LoVo (cell line): ENCODE results near the gene PRKAG2.

Experiments used
- DNase-seq: peaks from one replicate; pipeline ENCODE4 v3.0.0-alpha.2; 2016; ENCODE audit warnings: low spot score

Gene PRKAG2

DNA sequence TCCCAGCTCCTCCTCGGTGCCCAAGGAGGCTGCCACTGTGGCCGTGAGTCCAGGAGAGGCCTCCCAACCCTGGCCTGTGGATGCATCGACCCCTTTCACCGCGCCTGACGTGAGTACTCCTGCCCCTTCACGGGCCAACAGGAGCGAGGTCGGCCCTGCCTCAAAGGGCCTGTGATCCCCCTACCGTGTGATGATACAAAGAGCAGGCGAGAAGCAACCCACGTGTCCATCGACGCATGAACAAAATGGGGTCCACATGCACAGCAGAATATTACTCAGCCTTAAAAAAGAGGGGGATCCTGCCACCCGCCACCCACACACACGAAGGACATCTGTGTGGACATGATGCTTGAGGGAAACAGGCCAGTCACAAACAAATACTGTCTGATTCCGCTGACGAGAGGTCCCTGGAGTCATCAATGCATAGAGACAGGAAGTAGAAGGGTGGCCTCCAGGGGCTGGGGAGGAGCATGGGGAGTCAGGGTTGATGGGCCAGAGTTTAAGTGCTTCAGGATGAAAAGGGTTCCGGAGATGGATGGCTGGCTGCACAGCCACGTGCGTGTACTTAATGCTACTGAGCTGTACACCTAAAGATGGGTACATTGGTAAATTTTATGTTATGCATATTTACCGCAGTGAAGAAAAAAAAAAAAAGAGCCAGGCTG, 151.9 kb downstream of the PRKAG2 start:
- no peak for DNase-seq

DNA sequence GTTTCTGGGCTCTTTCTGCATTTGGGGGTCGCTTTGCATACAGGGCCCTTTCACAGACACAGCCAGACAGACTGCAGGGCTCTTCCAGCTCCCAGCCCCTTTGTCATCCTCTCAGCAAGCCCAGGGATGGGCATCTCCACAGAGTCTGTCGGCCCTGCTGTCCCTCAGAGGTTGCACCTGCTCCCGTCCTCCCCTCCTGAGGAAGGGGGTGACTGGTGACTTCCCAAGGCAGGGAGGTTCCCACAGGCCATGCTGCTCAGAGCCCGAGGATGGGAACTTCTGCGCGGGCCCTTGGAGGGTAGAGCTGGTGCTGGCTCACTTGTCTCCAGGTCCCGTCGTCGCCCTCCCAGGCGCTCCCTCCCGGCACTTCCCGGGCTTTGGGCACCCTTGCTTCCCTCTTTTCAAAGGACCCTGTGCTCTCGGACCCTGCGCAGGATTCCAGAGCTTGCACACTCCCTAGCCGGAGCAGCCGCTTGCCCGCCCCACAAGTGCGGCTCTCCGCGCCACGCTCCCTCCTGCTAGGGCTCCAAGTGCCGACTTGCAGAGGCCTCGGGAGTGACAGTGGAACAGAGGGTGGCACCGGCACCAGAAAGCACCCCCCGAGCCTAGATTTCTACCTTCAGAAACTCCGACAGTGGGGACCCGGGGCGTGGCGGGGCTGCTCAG, 152.5 kb downstream of the PRKAG2 start:
- DNase-seq, result no peak

DNA sequence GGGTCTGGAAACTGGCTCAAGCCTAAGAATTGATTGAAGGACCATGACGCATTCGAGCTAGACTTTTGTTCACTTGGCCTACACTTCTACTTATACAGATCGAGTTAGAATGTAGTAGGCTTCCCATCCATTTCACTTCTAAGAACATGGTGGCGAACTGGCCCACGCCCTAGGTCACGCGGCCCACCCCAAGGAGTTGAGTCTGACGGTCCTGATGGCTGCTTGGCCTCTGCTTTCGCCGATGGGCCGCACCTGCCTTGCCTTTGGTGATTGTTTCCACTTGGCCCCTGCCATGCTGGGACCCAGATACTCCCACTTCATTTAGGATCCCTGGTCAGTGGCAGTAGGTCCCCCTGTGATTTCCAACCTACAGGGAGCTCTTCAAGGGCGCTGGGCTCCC, 153.6 kb downstream of the PRKAG2 start:
- DNase-seq, result no peak

DNA sequence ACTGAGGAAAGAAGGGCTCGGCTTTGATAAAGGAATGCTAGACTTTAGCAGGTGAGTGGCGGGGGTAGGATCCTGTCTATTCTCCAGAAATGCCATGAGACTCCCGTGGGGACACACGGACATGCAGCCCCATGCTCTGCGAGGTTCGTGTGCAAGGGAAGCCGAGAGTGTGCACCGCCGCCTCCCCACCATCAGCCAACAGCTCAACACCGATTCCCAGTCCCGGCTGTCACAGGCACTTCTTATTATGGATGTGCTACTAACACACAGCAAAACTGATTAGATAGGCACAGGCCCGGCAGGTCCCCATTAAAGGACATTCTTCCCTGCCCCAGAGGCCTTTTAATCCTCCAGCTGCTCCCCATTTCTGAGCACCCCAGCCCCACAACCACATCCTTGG, 154.4 kb downstream of the PRKAG2 start:
- DNase-seq, result no peak

DNA sequence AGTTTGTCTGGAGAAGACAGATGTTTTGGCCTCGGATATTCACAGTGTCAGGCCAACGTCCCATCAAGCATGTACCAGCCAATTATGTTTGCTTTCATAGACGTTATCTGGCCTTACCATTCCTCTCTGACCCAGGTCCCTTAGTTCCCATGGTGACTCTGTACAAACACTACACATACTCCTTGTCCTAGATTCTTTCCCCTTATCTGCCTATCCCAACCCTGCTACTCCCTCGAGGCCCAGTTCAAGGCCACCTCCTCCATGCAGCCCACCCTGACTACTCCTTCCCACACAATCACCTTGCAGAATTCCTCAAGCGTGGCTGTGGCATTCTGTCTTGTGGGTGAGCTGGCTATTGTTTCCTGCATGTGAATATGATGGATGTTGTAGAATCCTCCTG, 155.2 kb downstream of the PRKAG2 start:
- DNase-seq, result no peak

DNA sequence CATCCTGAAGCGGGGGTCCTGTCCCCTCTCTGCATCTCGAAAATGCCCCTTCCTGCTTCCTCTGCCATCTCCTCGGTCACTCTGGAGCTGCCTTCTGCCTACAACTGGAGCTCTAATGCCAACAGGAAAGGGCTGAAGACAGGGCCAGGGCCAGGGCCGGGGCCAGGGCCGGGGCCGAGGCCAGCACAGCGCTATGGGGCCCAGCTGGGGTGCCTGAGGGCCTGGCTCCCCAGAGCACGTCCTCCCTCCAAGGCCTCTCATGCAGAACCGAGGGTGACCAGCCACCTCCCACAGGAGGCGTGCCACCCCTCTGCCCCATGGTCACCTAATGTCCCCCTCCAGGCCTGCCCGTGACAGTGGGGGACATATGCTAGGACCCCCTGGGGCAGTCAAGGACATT, 155.7 kb downstream of the PRKAG2 start:
- no peak for DNase-seq

DNA sequence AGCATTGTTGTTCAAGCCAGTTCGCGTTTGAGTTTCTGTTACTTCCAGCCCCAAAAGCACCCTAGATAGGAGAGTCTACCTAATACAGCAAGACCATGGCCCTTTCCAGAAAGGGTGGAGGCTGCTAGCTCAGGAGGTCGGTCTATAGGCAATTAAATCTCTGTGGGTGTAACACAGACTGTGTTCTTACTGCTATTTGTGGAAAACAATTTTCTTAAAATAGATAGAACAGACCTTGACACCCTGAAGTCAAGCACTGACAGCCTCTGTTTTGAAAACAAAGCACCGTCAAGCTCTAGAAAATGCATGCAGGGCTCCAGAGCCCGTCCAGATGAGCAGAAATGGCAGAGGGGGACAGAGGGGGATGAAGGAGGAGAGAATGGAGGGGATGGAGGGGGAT, 156.6 kb downstream of the PRKAG2 start:
- DNase-seq, result no peak

DNA sequence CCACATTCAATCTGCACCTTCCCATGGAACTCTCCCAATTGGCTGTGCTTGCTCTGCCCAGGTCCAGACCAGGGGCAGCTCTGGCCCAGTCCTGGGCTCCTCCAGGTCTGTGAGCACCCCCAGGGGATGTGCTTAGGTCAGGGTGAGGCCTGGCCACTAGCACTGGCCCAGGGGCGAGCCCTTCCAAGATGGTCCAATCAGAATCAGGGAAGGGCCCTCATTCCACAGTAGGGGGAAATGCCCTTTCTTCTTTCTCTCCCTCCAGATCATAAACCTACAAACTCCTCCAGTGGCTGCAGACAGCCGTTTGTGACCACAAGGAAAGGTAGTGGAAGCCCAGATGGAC, 157.0 kb downstream of the PRKAG2 start:
- no peak for DNase-seq

DNA sequence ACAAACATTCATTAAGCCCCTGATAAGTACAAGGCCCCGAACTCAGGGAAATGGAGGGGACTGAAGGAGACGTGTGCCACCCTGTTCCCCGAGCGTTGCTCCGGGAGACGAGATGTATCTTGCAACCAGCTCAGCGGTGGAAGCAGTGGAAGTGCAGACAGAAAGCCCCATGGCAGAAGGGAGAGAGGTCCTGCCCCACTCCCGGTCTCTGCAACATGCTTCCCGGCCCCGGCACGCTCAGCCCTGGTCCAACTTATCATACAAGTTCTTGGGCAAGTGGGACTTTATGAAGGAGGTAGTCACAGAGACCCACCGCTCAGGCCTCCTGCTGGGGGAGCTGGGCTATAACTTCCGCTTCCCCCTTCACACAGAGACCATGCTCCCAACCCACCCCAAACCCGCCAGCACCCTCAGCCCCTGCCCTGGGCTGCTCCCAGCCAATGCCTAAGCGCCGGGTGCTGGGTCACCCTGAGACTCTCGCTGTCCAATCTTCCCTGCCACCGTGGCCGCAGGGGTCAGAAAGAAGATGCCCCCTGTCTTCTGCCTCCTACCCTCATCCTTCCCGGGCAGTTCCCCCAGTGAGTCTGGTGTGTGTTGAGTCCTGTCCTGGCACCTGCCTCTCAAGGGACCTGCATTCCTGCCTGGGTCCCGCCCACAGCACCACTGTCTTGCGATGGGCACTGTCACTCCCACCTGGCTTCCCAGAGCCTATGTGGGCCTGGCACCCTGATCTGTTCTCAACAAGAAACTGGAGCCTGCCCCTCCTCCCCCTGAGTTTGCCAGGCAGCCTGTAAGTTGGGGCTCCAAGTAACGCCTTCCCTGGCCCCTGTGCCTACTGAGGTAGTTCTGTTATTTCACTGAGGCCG, 157.7 kb downstream of the PRKAG2 start:
- DNase-seq, result no peak

DNA sequence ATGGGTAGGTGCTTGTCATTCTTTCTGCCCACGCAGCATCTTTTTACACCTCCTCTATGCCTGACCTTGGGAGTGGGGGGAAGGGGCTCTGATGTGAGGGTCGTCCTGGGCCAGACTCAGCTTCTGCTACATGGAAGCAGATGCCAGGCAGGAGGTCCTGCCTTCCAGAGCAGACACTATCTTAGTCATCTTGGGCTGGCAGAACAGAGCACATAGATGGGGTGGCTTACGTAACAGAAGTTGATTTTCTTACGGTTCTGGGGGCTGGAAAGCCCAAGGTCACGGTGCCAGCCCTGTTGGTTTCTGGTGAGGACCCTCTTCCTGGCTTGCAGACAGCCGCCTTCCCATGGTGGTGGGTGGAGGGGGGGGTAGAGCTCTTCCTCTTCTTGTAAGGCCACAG, 159.0 kb downstream of the PRKAG2 start:
- no peak for DNase-seq

DNA sequence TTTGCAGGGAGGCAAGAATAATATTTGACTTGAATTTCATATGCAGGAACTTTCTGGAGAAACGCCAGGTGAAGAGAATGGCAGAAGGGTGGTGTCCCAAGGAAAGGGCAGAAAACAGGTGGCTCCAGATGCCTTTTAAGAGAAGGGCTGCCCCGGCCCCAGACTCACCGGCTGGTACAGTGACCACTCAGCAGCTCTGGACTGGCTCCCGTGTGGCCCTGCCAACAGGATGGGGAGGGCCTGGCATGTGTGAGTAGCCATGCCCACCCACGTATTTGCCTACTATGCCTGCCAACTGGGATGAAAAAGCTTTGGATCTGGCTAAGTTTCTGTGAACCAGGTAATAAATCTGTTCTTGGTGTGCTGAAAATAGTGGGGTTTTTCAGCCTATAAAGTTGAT, 159.5 kb downstream of the PRKAG2 start:
- DNase-seq, result no peak

DNA sequence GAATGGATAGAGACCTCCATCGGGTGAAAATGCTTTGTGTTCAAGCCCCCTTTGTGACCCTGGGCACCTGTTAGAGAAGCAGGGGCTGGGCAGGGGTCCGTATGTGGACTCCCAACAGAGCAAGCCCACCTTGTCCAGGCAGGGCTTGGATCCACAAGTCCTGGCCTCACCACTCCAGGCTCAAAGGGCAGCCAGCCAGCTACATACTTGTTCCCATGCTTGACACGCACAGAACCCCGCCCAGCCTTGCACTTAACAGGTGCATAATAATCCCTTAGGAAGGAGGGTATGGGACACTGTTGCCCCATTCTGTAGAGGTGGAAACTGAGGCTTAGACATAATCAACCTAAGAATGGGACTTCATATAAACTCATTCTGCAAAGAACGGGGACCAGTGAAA, 160.6 kb downstream of the PRKAG2 start:
- DNase-seq, result no peak

DNA sequence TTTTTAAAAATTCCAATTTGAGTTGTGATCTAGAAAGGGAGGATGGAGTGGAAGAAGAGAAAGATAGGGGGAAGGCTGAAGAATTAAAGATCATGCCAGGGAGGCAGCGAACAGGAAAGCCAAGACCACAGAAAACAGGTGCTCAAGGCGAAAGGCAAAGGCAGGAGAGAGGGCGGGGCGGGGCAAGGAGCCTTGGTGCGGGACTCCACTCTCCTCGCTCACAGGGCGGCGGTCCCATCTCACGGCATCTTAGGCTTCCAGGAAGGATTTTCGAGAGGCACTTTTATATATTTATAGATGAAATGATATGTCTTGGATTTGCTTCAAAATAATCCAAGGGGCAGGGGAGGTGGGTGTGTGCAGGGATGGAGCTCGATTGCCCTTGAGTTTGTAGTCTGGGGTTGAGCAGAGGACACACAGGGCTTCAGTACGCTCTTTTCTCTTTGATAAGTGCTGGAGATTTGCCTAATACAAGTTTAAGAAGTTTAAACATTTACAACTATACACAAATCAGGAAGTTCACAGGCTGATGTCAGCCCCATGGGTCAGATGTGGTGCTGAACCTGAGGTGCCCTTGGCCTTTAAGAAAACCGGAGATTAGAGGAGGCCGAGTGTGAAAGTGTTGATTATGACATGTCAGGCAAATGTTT, 161.1 kb downstream of the PRKAG2 start:
- DNase-seq, result no peak

DNA sequence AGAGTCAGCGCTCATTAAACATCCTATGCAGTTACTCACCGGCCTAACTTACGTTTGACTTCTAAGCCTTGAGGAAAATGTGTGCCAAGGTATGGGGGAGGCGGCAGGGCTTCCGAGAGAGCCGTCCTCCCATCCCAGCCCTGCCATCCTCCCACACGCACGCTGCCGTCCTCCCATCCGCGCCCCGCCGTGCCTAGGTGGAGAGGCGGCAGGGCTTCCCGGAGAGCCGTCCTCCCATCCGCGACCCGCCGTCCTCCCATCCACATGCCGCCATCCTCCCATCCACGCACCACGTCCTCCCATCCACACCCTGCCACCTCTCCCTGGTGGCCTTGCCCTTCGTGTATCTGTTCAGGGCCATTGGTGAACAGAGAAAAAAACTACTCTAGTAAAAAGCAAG, 162.7 kb downstream of the PRKAG2 start:
- no peak for DNase-seq

DNA sequence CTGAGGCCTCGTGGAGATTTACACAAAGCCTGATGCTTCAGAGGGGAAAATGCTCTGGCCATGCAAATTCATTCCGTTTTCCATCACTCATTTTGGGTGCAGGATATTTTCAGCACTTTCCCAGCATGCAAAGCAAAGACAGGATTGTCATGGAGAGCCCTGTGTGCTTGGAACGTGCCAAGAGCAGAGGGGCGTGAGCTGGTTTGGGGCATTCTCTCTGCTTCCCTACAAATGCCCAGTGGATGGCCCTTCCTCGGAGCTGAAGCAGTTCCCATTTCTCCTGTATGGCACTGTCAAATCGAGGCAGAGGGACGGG, 164.1 kb downstream of the PRKAG2 start:
- no peak for DNase-seq

DNA sequence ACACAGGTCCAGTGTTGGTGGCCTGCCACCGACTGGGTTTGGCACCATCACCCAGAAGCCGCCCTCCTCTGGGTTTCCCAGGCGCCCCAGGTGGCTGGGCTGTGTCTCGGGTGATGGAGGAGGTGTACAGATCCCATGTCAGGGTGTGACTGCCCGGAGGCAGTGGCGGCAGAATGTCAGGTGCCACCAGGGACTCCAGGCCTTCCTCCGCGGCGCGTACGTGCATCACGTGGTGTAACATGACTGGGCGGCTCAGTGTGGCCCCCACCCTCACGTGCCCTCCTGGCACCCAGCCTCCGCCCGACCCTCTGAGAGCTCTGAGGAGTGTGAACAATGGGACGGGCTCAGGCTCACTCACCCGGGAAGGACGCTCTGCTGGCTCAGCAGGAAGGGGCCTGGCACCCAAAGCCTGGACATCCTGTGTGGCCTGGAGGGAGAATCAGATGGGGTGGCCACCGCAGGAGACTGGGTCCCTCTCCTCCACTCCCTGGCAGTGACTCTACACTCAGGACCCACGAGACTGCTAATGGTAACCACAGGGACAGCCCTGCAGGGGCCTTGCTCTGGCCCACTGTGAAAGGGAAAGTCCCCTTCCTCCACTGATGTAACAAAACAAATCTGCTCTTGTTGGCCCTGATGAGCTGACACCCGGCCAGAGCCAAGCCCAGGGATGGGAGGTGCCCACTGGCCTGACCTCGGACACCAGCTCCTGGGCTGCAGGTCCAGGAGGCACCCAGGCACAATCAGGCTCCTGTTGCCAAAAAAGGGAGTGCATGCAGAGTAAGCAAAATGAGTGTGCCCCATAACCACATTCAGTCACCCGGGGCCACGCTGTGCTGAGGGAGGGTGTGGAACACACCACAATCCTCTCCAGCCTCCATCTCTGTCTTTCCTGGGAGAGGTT, 164.8 kb downstream of the PRKAG2 start:
- DNase-seq, result no peak

DNA sequence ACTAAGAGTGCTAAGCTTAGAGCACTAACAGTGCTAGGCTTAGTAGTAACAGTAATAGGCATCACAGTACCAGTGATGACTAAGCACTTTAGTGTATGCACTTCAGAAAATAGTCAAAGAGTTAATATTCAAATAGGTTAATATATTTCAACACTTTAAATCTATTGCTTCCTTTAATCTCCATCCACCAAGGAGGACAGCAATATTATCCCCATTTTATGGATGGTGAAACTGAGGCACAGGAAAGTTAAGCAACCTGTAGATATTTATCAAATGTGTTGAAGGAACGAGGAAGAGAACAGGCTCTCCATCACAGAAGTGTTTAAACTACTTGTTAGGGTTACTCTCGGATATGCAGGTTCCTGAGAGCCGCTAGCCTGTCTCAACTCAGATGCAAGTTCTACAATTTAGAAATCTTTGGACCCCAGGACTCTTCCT, 165.5 kb downstream of the PRKAG2 start:
- no peak for DNase-seq

DNA sequence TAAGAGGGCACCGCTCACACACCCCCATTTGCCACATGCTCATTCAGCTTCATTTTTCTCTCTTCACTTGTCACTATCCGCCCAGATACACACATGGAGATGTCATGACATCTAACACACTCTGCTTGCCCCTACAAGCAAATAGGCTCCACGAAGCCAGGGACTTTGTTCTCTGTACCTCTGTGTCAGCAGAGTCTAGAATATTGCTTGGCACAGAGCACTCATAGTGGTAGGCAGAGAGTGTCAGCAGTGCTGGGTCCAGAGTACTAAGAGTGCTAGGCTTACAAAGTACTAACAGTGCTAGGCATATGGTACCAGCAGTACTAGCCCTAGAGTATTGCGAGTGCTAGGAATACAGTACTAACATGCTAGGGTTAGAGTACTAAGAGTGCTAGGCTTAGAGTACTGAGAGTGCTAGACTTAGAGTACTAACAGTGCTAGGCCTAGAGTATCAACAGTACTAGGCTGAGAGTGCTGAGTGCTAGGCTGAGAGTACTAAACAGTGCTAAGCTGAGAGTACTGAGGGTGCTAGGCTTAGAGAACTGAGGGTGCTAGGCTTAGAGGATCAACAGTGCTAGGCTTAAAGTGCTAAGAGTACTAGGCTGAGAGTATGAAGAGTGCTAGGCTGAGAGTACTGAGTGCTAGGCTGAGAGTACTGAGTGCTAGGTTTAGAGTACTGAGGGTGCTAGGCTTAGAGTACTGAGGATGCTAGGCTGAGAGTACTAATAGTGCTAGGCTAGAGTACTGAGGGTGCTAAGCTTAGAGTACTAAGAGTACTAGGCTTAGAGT, 166.1 kb downstream of the PRKAG2 start:
- DNase-seq, result no peak

DNA sequence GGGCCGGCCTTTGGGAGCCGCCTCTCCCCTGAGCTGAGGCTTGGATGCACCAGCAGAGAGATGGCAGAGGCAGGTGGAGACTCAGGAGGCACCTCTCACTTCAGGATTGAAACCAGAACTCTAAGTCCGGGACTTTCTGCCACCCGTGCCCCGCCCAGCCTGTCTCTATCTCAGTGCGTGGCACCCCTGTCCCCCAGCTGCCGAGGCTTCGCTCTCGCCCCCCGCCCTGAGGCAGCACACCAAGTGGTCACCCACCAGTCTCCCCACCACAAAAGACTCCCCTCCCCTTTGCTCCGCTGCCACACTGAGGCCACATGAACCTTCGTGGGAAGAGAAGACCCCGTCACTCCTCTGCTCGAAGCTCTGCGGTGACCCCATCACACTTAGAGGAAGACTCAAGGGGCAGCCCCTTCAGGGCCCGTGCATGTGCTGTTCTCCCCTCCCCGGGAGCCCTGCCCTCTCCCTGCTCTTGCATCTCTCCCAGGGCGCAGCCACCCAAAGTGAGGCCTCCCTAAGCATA, 166.7 kb downstream of the PRKAG2 start:
- no peak for DNase-seq

DNA sequence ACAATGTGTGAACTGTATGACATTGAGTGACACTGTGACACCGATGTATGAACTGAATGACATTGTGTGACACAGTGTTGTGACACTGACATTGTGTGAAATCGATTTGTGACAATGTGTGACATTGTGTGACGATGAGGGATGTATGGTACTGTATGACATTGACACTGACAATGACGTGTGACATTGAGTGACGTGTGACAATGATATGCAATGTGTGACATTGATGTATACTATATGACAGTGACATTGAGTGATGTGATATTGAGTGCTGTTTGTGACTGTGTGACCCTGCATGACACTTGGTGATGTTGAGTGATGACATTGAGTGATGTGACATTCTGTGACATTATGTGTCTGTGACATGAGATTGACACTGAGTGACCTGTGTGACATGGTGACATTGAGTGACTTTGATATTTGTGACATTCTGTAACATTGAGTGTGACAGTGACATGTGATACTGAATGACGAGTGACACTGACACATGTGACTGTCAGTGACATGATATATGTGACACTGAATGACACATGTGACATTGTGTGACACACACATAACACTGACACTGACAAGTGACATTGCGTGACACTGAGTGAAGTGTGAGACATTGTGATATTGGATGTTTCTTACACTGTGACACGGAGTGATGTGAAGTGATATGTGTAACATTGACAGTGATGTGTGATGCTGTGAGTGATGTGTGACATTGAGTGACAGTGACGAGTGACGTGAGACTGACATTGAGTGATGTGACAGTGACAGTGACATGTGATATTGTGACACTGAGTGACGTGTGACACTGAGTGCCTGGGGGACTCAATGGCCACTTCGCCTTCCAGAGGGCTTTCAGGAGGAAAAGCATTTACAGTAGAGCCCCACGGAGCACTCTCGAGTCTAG, 167.5 kb downstream of the PRKAG2 start:
- DNase-seq, result no peak
